Stimulated activated naive CD8-positive, alpha-beta T cell treated with anti-CD3 and anti-CD28 coated beads, Interleukin-15, Interleukin-2, amounts not matched to agents 100 ng/mL and 50 ng/mL, for 24 hours (primary cell): ENCODE measurements around the gene CELF4.

Source experiments
- H3K27ac Mint-ChIP-seq: one replicate; pipeline ENCODE4 v1.8.0; 2021; ENCODE audit warnings: mild to moderate bottlenecking, mixed read lengths
- H3K27me3 Mint-ChIP-seq: one replicate; pipeline ENCODE4 v1.8.0; 2021; ENCODE audit warnings: mixed read lengths
- H3K36me3 Mint-ChIP-seq: one replicate; pipeline ENCODE4 v1.8.0; 2021; ENCODE audit warnings: low read depth, mixed read lengths
- H3K4me1 Mint-ChIP-seq: one replicate; pipeline ENCODE4 v1.8.0; 2021; ENCODE audit warnings: low read depth, mixed read lengths
- H3K4me3 Mint-ChIP-seq: one replicate; pipeline ENCODE4 v1.8.0; 2021; ENCODE audit warnings: mild to moderate bottlenecking, mixed read lengths
- H3K9me3 Mint-ChIP-seq: one replicate; pipeline ENCODE4 v1.8.0; 2021; ENCODE audit warnings: mixed read lengths

Gene CELF4

DNA sequence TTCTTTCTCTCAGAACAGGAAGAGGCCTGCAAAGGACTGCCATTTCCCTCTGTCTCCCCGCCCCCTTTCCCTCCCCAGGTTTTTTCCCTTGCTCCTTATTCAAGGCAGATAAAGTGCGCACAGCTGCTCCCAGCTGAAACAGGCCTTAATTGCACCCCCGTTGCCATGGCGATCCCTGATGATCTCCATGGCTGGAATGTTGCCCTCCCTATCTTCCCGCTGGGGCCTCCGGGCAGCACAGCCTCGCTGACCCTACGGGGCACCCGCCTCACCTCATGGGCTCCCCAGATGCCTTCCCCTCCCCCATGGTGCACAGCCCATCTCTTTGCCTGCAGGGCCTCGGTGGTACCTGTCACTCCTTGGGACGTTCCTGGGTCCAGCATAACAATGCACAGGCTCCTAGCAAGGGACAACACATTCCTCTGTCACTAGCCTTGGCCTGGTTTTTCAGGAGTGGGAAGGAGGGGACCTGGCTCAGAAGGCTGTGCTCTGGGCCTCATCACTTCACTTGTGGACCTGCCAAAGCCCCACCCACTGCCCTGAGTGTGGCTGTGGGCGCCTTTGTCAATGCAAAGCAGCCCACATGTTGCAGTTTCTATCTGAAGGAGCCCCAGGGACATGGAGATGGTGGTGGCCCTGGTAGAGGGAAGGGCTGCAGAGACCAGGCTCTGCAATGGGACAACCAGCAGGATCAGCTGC is 115.0 kb downstream of the CELF4 start:
- no peaks in the 10 kb centered on the region for H3K4me1 Mint-ChIP-seq
- no peak overlapping the region for H3K4me3 Mint-ChIP-seq
- no peaks in the 10 kb centered on the region for H3K27me3 Mint-ChIP-seq
- H3K9me3 Mint-ChIP-seq = no peaks in the 10 kb centered on the region
- no peaks in the 10 kb centered on the region for H3K36me3 Mint-ChIP-seq
- no peak overlapping the region for H3K27ac Mint-ChIP-seq

DNA sequence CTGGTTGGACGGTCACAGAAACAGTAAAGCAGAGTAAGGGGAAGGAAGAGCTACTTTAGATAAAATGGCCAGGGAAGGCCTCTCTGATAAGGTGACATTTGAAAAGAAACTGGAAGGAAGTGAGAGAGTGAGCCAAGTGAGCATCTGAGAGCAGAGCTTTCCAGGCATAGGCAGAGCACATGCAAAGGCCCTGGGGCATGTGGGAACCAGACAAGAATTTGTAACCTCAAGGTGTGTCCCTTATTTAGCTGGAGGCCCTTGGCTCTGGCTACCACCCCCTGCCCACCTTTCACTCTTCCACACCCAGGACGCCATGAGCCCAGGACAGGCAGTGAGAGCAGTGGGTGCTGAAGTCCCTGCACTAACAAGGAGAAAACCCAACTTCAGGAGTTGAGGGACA is 116.0 kb downstream of the CELF4 start:
- Mint-ChIP-seq H3K9me3 (no peaks in the 10 kb centered on the region), H3K27ac (no peak overlapping the region), H3K36me3 (no peaks in the 10 kb centered on the region), H3K4me3 (no peak overlapping the region), H3K27me3 (no peaks in the 10 kb centered on the region), H3K4me1 (no peaks in the 10 kb centered on the region)

- Mint-ChIP-seq H3K4me3 (no peak overlapping the region), H3K36me3 (no peaks in the 10 kb centered on the region), H3K4me1 (no peaks in the 10 kb centered on the region), H3K27me3 (no peaks in the 10 kb centered on the region), H3K9me3 (no peaks in the 10 kb centered on the region), H3K27ac (no peak overlapping the region)
Observed at GRCh38 chr18:37448946-37449345, 116.7 kb downstream of the CELF4 start.

DNA sequence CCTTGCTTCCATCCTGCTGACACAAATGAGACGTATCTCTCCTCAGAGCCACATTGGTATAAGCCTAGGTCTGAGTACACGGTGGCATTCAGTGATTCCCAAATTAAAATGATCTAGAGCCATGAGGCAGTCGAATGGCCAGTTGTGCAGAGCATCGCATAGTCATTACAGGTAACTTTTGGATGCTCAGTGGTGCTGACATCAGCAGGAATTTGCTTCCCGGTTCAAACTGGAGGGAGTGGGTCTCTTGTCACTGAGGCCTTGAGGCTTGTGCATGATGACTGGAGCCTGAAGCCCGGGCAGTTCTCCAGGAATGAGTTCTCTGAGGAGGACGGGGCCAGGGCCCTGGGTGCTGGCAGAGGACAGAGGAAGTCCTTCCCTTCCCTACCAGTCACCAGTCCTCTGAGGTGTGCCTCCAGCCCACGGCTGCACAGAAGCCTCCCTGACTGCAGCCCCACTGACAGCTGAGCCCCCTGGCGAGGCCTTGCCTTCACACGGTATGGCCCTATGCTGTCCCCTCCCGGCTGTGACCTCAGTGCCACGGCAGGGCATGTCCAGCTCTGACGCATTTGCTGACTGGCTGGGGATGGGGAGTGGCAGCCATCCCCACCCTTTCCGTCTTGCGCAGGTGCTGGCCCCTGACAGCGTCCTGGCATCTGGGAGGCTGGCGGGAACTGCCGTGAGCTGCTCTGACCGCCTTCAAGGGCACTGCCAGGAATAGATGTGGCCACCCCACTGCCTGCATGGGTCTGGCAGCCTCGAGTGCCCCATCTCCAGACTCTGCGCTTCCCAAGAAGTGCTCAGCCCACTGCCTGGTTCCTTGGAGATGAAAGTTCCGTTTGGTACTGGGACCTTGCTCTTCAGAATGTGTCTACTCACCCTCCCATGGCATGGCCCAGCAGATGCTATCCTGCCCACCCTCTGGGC is 117.4 kb downstream of the CELF4 start:
- no peaks in the 10 kb centered on the region for H3K27me3 Mint-ChIP-seq
- H3K9me3 Mint-ChIP-seq = no peaks in the 10 kb centered on the region
- H3K4me3 Mint-ChIP-seq = no peak overlapping the region
- no peak overlapping the region for H3K27ac Mint-ChIP-seq
- H3K4me1 Mint-ChIP-seq = no peaks in the 10 kb centered on the region
- H3K36me3 Mint-ChIP-seq = no peaks in the 10 kb centered on the region

DNA sequence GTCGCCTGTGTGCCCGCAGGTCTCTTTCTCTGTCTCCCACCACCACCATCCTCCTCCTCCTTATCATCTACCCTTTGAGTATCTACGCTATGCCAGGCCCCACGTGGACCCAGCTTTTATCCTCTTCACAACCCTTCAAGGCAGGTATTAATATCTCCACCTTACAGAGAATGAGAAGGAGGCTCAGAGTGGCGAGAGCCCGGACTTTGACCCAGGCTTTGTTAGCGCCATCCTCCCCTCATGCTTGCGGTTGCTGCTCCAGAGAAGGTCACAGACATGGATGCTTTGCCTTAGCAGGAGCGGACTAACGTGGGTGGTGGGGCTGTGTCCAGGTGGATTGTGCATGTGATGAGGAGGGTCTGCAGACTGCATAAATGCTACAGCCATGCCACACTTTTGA is 119.8 kb downstream of the CELF4 start:
- H3K4me1 Mint-ChIP-seq = no peaks in the 10 kb centered on the region
- H3K9me3 Mint-ChIP-seq = no peaks in the 10 kb centered on the region
- H3K27ac Mint-ChIP-seq = no peak overlapping the region
- H3K36me3 Mint-ChIP-seq = no peaks in the 10 kb centered on the region
- no peaks in the 10 kb centered on the region for H3K27me3 Mint-ChIP-seq
- no peak overlapping the region for H3K4me3 Mint-ChIP-seq

DNA sequence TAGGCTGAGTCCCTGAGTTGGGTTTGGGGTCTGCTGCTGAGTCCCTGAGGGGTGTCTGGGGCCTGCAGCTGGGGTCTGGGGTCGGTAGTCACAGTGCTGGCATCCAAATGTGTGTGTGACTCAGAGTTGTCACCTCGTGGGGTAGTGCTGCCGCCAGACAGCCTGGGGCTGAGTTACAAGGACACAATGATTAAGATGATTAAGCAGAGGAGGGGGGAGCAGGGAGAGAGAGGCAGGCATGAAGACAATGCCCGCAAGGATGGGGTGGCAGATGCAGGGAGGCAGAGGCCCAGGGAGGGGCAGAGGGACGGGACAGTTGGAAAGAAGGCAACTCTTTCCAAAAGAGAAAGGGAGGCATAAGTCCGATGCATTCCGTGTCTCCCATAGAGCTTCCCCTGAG is 120.2 kb downstream of the CELF4 start:
- Mint-ChIP-seq H3K4me3 (no peak overlapping the region), H3K27me3 (no peaks in the 10 kb centered on the region), H3K9me3 (no peaks in the 10 kb centered on the region), H3K36me3 (no peaks in the 10 kb centered on the region), H3K4me1 (no peaks in the 10 kb centered on the region), H3K27ac (no peak overlapping the region)

- Mint-ChIP-seq H3K9me3 (no peaks in the 10 kb centered on the region), H3K36me3 (no peaks in the 10 kb centered on the region), H3K27ac (no peak overlapping the region), H3K4me3 (no peak overlapping the region), H3K27me3 (no peaks in the 10 kb centered on the region), H3K4me1 (no peaks in the 10 kb centered on the region)
Observed at GRCh38 chr18:37443325-37444055, 122.1 kb downstream of the CELF4 start.

DNA sequence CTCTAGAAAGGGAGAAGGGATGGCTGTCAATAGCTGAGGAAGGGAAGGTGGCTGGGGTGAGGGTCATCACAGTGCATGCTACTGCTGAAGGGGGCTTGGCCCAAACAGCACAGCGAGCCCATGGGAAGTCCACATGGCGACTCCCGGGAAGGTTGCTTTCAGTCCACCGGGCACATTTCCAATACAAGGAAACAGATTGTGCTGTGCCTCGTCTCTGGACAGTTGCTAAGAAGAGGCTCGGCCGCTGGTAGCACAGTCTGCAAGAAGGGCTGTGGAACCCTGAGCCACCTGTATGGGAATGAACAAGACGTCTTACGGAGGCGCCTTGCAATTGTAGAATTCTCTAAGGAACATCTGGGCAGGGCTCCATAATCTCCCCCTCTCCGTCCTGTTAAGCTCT is 123.1 kb downstream of the CELF4 start:
- no peaks in the 10 kb centered on the region for H3K9me3 Mint-ChIP-seq
- H3K4me1 Mint-ChIP-seq = no peaks in the 10 kb centered on the region
- no peak overlapping the region for H3K27ac Mint-ChIP-seq
- H3K4me3 Mint-ChIP-seq = no peak overlapping the region
- H3K27me3 Mint-ChIP-seq = no peaks in the 10 kb centered on the region
- H3K36me3 Mint-ChIP-seq = no peaks in the 10 kb centered on the region

DNA sequence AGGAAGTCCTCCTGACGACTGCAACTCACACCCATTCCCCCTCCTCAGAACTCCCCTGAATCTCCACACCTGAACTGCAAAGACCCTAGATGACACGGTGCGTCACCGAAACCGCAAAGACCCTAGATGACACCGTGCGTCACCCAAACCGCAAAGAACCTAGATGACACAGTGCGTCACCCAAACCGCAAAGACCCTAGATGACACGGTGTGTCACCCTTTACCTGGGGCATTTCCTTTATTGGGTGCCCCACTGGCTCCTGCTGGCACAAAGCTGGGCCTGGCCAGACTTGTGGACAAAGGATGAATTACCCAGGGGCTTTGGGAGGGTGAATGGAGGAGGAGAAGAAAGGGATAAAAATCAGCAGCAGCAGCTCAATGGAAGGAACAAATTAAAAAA is 123.8 kb downstream of the CELF4 start:
- no peak overlapping the region for H3K4me3 Mint-ChIP-seq
- H3K27me3 Mint-ChIP-seq = no peaks in the 10 kb centered on the region
- H3K27ac Mint-ChIP-seq = no peak overlapping the region
- H3K36me3 Mint-ChIP-seq = no peaks in the 10 kb centered on the region
- H3K4me1 Mint-ChIP-seq = no peaks in the 10 kb centered on the region
- no peaks in the 10 kb centered on the region for H3K9me3 Mint-ChIP-seq

GRCh38 chr18:37440206-37440605 is 125.4 kb downstream of the CELF4 start:
- Mint-ChIP-seq H3K4me3 (no peak overlapping the region), H3K4me1 (no peaks in the 10 kb centered on the region), H3K9me3 (no peaks in the 10 kb centered on the region), H3K36me3 (no peaks in the 10 kb centered on the region), H3K27me3 (peaks cover 3% of the 10 kb centered on the region), H3K27ac (no peak overlapping the region)

GRCh38 chr18:37438417-37439180 is 127.0 kb downstream of the CELF4 start:
- Mint-ChIP-seq H3K4me1 (no peaks in the 10 kb centered on the region), H3K27ac (no peak overlapping the region), H3K4me3 (no peak overlapping the region), H3K27me3 (peaks cover 3% of the 10 kb centered on the region), H3K36me3 (no peaks in the 10 kb centered on the region), H3K9me3 (no peaks in the 10 kb centered on the region)

GRCh38 chr18:37435996-37436395 is 129.6 kb downstream of the CELF4 start:
- H3K27me3 Mint-ChIP-seq = peaks cover 3% of the 10 kb centered on the region
- no peaks in the 10 kb centered on the region for H3K9me3 Mint-ChIP-seq
- H3K36me3 Mint-ChIP-seq = no peaks in the 10 kb centered on the region
- H3K4me1 Mint-ChIP-seq = no peaks in the 10 kb centered on the region
- no peak overlapping the region for H3K4me3 Mint-ChIP-seq
- no peak overlapping the region for H3K27ac Mint-ChIP-seq

- Mint-ChIP-seq H3K9me3 (no peaks in the 10 kb centered on the region), H3K36me3 (no peaks in the 10 kb centered on the region), H3K4me3 (no peak overlapping the region), H3K27me3 (peaks cover 3% of the 10 kb centered on the region), H3K27ac (no peak overlapping the region), H3K4me1 (no peaks in the 10 kb centered on the region)
Observed at GRCh38 chr18:37435150-37435867, 130.3 kb downstream of the CELF4 start.
